HG03060 (cell line): ENCODE results near the gene ZNF385D.
"Not testable (repeated sequence)": the region's sequence is repeated elsewhere in the genome, so short reads cannot be mapped to it uniquely, and the experiment has no call there.

Experiments
- ATAC-seq: cut with Tn5 transposase; IDR thresholded peaks from one replicate; pipeline ENCODE4 v1.9.1; 2021; ENCODE audit warnings: low read depth, moderate number of reproducible peaks; ENCODE audit not compliant: unreplicated experiment

ZNF385D gene

DNA sequence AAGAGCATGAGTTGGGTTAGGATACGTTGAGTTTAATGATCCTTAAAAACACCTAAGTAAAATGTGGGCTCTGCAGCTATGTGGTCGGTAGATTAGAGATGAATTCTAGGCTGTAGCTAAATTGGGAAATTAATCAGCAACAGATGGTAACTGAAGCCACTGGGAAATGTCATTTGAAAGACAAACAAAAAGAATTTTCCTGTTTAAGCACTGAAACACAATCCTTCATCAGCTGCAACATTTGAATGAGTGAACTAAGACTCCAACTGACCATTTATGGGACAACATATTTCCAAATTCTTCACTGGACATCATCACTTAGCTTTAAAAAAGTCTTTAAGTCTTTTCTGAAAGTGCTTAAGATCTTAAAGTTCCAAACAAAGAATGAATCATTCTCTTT, 226.9 kb downstream of the ZNF385D start:
- no peak for ATAC-seq

DNA sequence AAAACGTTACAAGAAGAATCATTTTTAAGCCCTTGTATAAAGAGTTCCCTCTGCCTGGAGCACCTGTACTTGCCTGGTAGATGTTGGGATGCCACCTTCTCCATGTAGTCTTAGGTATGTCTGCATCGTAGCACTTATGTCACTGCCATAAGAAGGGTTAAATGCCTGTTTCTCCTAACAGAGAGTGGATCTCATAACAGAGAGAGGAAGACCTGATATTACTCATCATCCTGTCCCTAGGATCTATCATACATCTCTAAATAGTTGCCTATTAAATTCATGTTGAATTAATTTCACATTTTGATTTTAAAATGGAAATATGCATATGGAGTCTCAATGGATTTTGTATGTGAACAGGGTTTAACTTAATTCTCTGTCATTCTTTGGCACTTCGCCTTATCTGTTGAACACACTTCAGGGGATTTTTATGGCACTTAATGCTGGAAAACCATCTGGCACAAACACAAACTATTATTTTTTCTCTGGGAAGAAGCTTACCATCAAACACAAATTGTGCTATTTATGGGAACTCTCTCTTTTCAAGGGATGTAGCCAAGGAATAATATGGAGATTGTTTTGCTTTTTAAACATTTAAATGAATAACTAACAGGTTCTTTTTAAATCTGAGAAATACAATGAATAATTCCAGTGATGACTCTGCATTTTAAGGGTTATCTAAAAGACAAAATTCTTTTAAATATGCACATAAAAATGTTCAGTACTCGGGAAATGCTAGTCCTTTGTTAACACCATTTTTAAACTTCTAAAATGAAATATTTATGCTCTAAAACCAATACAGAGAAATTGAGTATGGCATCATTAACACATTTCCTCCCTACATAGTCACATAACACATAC, 230.7 kb downstream of the ZNF385D start:
- no peak for ATAC-seq

DNA sequence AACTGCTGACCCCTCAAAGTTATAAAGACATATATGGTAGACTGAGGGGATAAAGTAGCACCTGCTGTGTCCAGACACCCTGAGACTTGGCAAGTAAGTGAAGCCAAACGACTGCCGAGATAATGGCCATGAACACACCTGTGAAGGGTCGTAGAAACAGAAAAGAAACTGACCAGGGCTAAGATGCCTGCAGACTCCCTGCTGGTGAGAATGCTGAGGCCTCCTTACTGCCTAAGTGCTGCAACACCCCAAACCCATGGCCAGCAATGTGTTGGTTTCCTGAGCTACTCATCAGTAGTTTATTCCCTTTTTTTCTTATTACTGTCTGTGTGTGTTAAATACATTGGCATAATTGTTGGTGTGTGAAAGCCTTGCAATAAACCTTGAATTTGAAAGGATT, 233.8 kb downstream of the ZNF385D start:
- no peak for ATAC-seq

DNA sequence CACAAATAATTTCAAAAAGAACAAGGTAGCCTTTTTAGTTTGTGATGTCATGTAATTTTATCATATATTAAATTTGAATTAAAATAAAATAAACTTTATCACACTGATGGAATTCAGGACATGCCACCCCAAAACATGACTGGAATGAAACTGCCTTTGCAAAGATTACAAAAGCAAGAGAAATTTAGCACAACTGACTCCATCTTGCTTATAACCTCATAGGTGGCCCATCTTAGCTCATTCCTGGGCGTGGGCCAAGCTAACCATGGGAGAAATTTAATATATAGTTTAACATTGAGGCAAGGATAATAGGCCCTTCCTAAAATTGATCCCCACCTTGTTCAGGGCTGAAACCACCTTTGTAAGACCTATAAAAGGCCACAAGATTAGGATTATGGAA, 235.6 kb downstream of the ZNF385D start:
- ATAC-seq = no peak

DNA sequence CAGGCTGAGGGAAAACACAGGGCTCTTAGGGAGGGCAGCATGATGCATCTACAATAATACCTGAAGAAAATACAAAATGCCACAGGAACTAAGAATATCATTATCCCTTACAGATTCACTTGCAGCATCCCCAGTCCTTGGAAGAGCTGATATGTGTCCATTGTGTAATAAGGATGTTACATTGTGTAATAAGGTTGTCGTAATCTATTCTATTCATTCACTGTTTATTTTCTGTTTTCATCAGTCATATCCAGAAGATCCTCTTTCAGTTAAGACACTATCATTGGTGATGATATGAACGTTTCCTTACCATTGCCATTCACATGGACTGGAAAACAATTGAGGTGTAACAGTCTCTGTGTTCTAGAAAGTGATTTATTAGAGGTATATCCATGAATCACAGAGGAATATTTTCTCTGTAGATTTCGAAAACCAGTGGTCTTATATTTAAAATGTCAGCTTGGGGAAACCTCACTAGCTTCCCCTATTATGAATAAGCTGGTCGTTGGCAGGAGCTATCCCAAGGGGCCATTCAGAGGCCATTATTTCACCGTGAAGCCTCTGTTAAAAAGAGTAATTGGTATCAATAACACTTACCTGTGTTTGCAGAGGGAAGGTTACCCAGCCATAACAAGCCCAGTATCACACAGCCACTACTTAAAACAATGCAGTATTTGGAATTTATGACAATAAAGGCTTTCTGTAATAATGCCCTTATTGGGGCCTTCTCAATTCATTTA, 241.1 kb downstream of the ZNF385D start:
- ATAC-seq = no peak

DNA sequence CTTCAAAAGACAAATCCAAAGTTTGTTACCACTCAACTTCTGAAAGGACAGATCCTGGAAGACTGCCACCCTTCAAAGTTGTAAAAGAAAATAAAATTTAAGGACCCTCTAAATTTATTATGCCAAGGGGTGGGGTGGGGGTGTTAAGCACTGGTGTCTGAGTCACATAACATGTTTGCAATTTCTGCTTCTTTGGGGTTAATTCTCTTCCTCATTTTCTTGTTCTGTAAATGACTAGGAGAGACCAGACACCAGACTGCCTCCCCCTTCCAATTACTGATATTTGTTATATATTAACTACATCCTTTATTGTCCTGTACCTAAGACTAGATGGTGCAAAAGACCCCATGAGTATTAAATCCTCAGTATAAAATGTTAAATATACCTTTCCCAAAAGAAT, 242.8 kb downstream of the ZNF385D start:
- no peak for ATAC-seq

DNA sequence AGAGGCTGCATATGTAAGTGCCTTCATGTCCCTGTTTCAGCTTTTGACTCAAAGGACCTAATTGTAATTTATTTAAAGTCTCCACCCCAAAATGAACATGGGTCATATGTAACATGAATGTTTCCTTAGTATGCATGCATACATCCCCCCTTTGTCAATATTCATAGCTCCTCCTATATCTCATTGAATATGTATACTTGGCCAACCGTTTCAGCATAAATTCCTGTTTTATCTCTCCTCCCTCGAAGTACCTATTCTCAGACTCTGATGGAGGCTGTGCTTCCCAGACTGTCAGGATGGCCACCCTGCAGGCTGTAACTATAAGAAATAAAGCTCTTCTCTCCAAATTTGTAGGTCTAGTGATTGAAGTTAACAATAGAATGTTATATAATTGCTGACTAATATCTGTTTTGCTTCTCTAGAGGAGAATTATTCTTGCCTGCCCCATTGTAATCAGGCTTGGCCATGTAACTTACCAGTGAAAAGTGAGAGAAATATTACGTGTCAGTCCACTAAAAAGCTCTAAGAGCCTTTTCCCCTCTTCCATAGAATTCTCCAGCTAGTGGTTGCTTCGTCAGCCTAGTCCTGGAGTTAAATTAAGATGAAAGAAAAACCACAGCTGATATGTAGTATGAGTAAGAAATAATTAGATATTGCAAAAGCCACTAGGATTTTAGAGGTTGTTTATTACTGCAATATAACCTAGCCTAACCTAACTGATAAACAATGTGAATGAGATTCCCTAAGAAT, 245.1 kb downstream of the ZNF385D start:
- no peak for ATAC-seq

DNA sequence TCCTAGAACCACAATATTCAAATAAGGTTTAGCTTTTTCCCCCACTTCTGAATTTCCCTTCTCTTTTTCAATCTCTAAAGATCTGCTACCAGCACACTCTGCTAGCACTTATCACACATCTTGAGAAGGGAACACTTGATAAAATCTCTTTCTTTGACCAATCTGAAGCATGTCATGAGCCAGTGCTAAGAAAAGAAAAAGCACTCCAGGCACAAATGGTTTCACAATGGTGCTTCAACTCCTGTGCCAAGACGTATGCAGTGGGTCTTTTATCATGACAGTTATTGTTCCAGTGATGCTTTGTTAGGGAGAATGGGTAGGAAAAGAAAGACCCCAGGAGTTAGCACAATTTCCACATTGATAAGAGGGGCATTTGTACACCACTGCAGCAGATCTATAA, 248.4 kb downstream of the ZNF385D start:
- no peak for ATAC-seq

DNA sequence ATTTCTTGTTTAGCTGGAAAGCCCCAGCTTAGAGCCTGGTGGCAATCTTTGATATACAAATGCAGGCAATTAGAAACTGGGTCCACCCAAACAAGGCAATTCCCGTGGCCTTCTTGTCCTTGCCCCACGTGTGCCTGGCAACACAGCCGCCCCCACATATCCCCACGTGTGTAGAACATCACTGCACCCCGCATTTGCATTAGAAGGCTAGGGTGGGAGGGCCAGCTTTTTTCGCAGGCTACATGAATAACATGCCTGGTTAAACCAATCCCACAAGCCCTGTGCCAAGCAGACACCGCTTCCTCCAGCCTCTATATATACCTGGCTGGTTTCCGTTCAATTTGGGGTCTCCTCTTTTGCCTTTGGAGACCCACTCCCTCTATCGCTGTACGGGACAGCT, 250.2 kb downstream of the ZNF385D start:
- ATAC-seq = no peak

DNA sequence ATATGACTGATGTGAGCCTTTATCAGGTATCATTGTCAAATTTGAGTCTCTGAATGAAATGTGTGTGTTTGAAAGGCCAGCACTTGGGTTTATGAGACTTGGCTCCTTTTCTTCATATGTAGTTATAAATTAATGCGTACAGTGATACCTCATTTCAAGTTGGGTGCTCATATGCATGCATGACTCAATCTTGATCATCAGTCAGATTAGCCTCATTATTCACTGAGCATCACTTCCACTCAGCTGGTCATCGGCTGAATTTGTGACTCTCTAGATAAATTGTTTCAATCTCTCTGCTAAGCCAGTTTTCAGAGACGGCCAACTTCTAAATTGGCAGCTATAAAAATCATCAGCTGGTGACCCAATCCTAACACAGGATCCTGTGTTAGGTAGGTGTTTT, 260.3 kb downstream of the ZNF385D start:
- ATAC-seq = not testable (repeated sequence)

DNA sequence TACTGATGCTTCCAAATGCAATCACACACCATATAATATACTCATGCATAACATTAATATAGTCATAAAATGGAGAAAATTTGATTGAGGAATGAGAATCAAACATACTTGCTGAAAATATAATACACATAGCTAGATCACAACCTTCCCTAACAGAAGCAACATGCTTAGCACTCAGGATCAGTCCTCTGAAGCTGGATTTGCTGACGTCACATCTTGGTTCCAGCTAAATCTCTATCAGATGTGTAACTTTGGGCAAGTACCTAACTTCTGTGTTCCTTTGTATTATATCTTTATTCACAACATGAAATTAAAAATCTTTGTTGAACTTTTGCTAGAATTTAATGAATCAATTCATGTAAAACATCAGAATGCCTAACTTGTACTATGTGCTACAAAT, 263.5 kb downstream of the ZNF385D start:
- no peak for ATAC-seq

DNA sequence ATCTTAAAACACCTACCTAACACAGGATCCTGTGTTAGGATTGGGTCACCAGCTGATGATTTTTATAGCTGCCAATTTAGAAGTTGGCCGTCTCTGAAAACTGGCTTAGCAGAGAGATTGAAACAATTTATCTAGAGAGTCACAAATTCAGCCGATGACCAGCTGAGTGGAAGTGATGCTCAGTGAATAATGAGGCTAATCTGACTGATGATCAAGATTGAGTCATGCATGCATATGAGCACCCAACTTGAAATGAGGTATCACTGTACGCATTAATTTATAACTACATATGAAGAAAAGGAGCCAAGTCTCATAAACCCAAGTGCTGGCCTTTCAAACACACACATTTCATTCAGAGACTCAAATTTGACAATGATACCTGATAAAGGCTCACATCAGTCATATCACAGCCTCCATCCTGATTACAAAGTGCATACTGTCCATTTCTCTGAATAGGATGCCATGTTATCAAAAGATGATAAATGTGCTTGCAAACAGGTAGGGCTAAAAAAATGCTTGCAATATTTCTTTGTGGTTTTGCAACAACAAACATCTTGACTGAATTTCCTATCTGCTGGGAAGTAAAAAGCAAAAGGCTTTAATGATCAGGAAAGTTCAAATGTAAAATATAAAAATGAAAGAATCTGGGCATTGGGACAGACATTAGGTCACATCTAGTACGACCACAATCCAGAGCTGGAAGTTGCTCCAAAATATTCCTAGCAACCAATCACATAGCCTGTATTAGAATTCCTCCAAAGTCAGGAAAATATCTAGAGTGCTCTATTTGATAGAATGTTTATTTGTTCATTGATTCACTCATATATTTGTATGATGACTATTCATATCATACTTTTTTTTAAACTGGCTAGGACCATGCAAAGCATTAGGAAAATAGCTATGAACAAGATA, 264.7 kb downstream of the ZNF385D start:
- ATAC-seq = not testable (repeated sequence)

DNA sequence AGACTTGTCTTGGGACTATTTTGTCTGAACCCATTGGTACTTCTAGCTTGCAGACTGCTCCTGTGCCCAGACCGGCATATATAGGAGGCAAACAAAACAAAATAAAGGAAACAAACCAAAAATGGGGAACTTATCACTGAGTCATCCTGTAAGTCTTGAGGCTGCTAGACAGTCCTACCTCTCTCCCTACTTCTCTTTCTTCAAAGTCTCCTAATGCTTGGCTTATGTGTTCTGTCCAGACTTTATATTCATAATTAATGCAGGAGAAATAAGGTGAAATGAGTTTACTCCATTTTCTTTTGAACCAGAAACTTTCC, 266.2 kb downstream of the ZNF385D start:
- no peak for ATAC-seq

DNA sequence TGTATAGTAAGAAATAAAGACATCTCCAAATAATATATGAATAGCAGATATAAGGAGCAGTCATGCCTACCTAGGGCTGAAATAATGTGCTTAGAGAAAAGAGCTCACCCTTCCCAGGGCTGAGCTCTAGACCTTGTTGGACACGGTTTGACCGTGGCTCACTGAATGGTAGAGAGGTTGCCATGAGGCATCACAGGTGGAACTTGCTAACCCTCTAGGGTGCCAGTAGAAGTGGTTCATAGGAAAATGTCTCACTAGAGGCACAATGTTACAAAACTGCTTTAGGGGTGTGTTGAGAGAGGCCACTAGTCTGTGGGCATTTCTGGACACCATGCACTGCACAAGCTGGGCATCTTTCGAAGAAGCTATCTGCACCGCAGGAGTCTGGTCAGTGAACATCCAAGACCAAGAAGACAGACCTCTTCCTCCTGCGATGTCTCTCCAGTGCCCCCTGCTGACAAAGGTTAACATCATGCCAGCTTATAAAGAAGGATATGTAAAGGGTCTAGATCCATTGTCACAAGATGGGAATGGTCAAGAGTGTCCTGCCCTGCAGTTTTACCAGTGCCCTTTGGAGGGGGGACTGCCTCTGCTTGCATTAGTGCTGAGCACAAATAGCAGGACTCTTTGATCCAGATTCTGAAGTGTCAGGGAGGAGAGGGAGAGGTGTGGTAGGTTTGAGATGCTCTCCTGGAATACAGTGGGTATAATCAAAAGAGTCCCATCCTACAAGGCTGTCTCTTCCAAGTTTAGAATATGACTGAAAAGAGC, 266.8 kb downstream of the ZNF385D start:
- peak; percentile 51 for ATAC-seq

DNA sequence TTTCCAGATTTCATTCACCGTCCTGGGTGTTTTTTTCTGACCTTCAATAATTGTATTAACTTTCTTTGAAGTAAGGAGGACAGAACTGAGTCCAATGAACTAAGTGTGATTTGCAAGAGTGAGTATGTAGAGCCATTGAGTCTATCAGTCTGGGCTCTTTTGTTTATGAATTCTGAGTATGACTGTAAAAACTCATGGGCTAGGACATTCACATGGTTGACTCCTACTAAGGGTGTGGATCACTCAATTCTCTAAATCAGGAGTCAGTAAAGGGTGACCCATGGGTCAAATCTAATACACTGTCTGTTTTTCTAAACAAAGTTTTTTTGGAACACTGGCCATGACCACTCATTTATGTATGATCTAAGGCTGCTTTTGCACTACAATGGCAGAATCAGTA, 269.0 kb downstream of the ZNF385D start:
- ATAC-seq = no peak

DNA sequence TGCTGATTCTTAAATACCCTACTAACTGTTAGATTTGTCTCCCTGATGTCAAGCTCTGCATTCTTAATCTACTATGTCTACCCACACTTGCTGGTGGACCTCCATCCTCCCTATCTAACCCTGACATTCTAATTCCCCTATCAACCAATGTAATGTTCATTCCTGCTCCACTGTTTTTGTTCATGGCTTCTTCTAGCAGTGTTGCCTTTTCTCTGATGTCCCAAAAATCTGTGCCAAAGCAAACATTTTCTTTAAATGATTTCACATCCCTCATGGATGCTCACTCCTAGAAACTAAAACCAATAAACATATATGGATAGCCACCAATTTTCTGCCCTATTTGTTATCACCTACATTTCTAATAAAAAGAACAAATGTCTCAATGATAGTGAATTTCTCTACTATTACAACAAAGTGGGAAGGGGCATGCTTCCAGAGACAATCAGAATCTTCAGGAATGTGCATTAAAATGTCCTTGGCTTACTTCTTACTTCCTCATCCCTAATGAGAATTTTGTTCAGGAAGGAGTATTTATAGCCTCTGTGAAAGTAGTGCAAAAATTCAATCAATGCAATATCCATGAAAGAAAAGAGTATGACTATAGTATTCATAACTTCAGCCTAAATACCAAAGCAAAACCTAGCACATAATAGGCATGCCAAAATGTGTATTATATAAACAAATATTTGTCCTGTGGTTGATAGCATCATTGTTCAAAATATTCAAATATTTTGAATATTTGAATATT, 273.3 kb downstream of the ZNF385D start:
- ATAC-seq = no peak

DNA sequence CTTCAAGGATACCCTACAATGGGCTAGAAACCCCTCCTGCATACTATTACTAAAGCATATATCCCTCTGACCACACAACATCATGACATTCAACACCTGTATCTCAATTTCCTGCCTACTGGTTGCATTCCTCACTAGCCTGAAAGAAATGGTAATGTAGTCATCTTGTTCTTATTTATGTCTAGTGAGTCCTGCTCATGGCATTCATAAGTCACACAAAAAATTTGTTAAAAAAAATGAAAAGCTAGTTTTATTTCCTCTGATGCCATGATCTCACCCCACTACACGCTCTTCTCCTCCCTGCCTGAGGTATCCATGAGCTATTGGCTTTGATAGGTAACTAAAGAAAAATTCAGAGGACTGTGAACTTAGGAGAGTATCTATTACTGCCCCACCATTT, 284.5 kb downstream of the ZNF385D start:
- no peak for ATAC-seq

DNA sequence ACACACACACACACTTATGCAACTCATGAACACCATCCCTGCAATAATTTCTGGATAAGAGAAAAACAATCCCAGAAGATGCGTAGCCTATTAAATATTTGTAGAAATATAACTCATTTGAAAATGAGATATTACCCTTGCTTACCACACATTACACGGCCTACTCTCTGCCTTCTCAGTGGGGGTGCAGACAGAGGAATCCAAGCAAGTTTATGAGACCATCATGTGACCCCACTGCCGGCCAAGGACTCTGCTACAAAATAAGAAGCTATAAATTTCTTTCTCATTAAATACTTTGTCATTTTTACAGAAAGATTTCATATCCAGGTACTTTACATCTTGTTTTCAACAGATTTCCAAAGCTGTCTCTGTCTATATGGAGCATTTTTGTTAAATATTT, 286.3 kb downstream of the ZNF385D start:
- ATAC-seq = no peak

DNA sequence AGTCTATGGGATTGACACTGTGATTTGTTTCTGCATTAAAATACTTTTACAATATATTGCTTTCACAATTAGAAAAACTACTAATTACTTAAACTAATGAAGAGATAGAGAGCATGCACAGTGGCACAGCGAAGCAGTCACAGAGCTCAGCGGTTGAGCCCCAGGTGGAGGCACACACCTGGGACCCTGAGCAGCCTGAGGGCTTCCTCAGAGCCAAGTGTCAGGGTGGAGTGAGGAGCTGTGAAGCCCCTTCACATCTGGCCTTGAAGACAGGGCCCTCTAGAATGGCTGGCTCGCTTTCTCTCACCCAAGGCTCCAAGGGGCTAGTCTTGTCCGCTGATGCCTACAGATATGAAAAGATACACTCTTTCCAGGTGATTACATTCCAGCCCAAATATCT, 287.7 kb downstream of the ZNF385D start:
- ATAC-seq = no peak
